ENCODE data around the gene FAM241A.

Gene FAM241A

DNA sequence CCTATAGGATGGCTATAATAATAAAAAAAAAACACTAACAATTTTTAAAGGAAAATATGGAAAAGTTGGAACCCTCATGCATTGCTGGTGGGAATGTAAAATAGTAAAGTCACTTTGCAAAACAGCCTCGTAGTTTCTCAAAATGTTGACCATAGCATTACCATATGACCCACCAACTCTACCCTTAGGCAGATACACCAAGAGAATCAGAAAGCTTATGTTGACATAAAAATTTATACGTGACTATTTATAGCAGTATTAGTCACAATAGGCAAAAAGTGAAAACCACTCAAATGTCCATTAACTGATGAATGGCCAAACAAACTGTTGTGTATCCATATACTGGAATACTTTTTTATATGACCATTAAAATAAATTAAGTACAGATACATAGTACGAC is 19.8 kb upstream of the FAM241A start:
- TF ChIP-seq, protein P1, sequence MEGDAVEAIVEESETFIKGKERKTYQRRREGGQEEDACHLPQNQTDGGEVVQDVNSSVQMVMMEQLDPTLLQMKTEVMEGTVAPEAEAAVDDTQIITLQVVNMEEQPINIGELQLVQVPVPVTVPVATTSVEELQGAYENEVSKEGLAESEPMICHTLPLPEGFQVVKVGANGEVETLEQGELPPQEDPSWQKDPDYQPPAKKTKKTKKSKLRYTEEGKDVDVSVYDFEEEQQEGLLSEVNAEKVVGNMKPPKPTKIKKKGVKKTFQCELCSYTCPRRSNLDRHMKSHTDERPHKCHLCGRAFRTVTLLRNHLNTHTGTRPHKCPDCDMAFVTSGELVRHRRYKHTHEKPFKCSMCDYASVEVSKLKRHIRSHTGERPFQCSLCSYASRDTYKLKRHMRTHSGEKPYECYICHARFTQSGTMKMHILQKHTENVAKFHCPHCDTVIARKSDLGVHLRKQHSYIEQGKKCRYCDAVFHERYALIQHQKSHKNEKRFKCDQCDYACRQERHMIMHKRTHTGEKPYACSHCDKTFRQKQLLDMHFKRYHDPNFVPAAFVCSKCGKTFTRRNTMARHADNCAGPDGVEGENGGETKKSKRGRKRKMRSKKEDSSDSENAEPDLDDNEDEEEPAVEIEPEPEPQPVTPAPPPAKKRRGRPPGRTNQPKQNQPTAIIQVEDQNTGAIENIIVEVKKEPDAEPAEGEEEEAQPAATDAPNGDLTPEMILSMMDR (IDR thresholded peaks at IDR 0.05) = no peak

DNA sequence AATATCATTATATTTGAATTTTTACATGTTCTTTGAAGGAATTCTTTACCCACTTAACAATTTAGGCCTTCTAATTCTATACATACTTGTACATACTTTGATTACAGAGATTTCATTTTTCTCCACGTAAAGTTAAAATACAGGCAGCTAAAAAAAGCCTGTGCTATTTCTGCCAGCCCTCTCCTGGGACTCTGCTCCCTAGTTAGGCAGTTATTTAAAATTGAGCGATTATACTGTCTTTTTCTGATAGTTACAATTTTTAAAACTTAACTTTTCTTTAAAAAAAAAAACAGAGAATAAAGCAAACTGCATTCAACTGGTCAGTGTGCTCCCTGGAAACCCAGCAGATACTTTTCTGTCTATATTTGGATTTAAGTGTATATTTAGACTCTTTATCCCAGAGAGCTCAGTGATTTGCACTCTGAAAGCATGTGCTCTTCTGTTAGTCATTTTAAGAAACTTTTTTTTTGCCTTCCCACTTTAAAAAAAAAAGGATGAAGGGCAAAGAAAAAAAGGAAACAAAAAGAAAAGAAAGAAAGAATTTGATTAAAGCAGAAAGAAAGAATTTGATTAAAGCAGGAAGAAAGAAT is 18.1 kb upstream of the FAM241A start:
- TF ChIP-seq, protein P1 (IDR thresholded peaks at IDR 0.05) = no peak

DNA sequence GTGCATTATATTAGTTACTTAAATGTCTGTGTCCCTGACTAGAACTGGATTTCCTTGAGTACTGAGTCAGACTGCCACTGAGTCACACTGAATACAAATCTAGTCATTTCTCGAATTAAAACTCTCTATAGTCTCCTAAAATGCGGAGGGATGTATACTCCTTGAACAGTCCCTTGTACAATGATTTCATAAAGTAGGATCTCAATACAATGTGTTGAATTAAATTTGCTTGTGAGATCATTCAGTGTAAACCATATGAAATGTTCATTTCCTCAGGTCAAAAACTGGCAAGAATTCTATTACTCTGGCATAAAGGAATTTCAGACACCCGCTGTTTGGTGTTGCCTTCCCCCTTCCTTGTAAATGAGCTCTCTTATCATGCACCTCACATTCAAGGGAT is 17.5 kb upstream of the FAM241A start:
- TF ChIP-seq, protein P1 (IDR thresholded peaks at IDR 0.05) = no peak

DNA sequence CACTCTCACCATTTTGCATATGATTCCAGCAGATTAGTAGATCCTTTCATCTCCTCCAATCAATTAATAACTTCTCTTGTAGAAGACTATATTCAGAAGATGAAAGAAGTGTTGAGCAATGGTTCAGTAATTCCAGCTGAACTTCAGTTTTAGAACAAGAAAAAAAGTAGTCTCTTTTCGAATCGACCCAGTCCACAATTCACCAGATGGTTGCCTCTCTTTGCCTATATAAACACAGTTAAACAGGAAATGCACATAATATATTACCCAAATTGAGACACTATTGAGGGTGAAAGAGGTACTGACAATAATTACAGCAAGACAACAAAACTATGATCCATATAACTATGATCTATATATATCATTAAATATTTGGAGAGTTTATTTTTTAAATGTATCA is 16.8 kb upstream of the FAM241A start:
- TF ChIP-seq, protein P1 (IDR thresholded peaks at IDR 0.05) = no peak

DNA sequence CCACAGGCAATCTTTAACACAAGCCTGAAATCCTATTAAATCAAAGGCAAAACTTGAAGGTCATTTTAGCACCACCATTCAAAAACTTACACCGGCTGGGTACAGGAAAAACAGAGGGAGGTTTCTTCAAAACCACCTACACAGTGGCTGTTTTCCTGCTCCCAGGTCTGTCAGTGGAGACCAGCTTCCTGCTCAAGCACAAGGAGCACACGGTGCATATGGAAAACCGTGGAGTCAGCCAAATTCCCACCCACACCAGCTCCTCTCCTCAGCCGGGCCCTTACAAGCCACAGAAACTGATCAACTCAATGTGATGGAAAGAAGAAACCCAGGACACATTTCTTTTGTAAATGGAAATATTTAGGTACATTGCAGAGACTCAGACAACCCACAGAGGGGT is 14.3 kb upstream of the FAM241A start:
- TF ChIP-seq, protein P1 (IDR thresholded peaks at IDR 0.05) = no peak

DNA sequence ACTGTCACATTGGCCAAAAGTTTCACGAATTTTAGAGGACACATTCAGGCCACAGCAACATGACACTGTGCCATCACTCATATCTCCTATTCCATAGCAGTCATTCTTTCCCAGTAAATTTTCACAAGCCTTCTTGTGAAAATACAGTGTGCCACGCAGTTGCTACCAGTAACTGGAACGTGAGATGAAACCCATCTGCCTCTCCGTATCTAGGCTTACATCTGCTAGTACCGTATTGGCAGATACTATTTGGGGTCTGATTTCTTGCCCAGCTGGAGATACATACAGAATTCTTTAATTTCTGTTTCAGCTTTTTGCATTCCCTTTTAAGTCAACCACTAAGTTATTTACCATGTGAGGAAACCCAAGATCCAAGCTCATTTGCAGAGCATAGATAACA is 8.7 kb upstream of the FAM241A start:
- TF ChIP-seq, protein P1 (IDR thresholded peaks at IDR 0.05) = no peak

DNA sequence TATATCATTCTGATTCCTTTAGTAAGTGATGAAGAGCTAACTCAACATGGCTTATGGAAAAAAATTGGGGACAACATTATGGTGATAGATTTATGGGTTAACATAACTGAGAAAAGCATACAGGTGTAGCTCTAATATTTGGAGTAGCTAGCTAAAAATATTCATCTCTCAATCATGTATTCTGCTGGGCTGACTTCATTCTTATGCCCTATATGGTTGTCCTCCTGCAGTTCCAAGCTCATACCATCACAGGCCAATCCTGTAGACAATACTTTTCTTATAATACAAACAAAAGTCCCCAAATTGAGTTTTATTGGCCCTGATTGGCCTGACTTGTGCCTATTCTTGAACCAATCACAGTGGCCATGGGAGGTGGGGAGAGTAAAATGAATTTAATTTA is 6.7 kb upstream of the FAM241A start:
- TF ChIP-seq, protein P1 (IDR thresholded peaks at IDR 0.05) = no peak

DNA sequence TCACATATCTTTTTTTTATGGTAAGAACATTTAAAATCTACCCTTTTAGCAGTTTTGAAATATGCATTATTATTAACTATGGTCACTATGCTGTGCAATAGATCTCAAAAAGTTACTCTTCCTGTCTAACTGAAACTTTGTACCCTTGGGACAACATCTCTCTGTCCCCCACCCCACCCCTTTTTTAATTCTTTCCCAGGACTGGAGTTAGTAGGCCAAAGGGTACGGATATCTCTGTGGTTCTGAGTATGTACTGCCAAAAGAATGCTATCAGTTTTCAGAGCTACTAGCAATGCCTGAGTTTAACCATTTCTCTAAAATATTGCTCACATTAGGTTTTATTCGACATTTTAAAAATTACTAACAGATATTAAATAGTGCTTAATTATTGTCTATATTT is 4.7 kb upstream of the FAM241A start:
- TF ChIP-seq, protein P1 (IDR thresholded peaks at IDR 0.05) = no peak

All from LNCAP (cell line).